Liver (tissue), 3 donors: ENCODE data around the gene PLXDC2.

ENCODE experiments used
- FOXA1 ChIP-seq: IDR thresholded peaks from 2 replicates; pipeline ENCODE4 v1.6.1; 2016; ENCODE audit warnings: antibody characterized with exemption
- TF ChIP-seq, protein P1 (sequence below): IDR thresholded peaks from 2 replicates; pipeline ENCODE4 v1.6.1; 2016; ENCODE audit warnings: antibody characterized with exemption
- TF ChIP-seq, protein P2 (sequence below): fragments of 150-350 bp; IDR thresholded peaks from 2 replicates; pipeline ENCODE4 v1.5.1; 2017; ENCODE audit warnings: improper control_type of control experiment, low read depth, low read length; ENCODE audit not compliant: missing input control
- TF ChIP-seq, protein P3 (sequence below): IDR thresholded peaks from 2 replicates; pipeline ENCODE4 v1.6.1; 2016; ENCODE audit warnings: antibody characterized with exemption, mild to moderate bottlenecking
- donor health status: healthy.
- donor health status: healthy.

DNA sequence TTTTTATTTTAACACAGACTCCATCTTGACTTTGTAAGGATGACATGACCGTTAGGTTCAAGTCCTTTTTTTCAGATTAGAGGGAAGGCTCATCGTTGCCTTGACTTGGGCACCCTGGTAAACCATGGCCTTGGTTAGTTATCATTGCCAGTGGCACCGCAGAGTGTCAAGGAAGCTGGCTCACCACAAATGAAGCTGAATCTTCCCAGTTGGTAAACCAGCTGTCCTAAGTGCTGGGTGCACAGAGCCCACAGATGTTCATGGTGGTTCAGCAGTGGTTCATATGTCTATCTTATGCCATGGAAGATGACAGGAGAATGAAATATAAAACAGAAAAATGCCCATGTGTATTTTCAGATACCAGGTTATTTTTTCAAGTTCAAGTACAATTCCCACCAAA is 273.6 kb downstream of the PLXDC2 start:
- TF ChIP-seq, protein P1, sequence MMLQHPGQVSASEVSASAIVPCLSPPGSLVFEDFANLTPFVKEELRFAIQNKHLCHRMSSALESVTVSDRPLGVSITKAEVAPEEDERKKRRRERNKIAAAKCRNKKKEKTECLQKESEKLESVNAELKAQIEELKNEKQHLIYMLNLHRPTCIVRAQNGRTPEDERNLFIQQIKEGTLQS = no peak
- TF ChIP-seq, protein P2, sequence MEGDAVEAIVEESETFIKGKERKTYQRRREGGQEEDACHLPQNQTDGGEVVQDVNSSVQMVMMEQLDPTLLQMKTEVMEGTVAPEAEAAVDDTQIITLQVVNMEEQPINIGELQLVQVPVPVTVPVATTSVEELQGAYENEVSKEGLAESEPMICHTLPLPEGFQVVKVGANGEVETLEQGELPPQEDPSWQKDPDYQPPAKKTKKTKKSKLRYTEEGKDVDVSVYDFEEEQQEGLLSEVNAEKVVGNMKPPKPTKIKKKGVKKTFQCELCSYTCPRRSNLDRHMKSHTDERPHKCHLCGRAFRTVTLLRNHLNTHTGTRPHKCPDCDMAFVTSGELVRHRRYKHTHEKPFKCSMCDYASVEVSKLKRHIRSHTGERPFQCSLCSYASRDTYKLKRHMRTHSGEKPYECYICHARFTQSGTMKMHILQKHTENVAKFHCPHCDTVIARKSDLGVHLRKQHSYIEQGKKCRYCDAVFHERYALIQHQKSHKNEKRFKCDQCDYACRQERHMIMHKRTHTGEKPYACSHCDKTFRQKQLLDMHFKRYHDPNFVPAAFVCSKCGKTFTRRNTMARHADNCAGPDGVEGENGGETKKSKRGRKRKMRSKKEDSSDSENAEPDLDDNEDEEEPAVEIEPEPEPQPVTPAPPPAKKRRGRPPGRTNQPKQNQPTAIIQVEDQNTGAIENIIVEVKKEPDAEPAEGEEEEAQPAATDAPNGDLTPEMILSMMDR = no peak
- TF ChIP-seq, protein P3, sequence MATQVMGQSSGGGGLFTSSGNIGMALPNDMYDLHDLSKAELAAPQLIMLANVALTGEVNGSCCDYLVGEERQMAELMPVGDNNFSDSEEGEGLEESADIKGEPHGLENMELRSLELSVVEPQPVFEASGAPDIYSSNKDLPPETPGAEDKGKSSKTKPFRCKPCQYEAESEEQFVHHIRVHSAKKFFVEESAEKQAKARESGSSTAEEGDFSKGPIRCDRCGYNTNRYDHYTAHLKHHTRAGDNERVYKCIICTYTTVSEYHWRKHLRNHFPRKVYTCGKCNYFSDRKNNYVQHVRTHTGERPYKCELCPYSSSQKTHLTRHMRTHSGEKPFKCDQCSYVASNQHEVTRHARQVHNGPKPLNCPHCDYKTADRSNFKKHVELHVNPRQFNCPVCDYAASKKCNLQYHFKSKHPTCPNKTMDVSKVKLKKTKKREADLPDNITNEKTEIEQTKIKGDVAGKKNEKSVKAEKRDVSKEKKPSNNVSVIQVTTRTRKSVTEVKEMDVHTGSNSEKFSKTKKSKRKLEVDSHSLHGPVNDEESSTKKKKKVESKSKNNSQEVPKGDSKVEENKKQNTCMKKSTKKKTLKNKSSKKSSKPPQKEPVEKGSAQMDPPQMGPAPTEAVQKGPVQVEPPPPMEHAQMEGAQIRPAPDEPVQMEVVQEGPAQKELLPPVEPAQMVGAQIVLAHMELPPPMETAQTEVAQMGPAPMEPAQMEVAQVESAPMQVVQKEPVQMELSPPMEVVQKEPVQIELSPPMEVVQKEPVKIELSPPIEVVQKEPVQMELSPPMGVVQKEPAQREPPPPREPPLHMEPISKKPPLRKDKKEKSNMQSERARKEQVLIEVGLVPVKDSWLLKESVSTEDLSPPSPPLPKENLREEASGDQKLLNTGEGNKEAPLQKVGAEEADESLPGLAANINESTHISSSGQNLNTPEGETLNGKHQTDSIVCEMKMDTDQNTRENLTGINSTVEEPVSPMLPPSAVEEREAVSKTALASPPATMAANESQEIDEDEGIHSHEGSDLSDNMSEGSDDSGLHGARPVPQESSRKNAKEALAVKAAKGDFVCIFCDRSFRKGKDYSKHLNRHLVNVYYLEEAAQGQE = no peak
- no peak for TF ChIP-seq FOXA1
